RWPE2 (cell line): ENCODE data around the gene UNC119.

Experiments used
- ATAC-seq: fragments of 200-7000 bp; cut with Tn5 transposase; 3 replicates; pipeline ENCODE4 v1.9.1; 2021; ENCODE audit warnings: low read depth
- DNase-seq: peaks from one replicate; pipeline ENCODE4 v3.0.0-alpha.2; 2020; ENCODE audit warnings: low spot score
- H3K27ac ChIP-seq: fragments of 450-650 bp; 2 replicates; pipeline ENCODE4 v1.5.1; 2017; ENCODE audit warnings: mild to moderate bottlenecking; ENCODE audit not compliant: poor library complexity, severe bottlenecking
- H3K27me3 ChIP-seq: fragments of 250-450 bp; sonication (Bioruptor Pico); 2 replicates; pipeline ENCODE4 v1.5.1; 2021; ENCODE audit warnings: mild to moderate bottlenecking, moderate library complexity; ENCODE audit not compliant: insufficient read depth, poor library complexity, severe bottlenecking
- H3K36me3 ChIP-seq: fragments of 250-450 bp; sonication (Bioruptor Pico); 2 replicates; pipeline ENCODE4 v1.5.1; 2020; ENCODE audit warnings: low read depth, mild to moderate bottlenecking, moderate library complexity
- H3K4me1 ChIP-seq: fragments of 250-450 bp; sonication (Bioruptor Pico); 2 replicates; pipeline ENCODE4 v1.5.1; 2021; ENCODE audit warnings: mild to moderate bottlenecking, moderate library complexity; ENCODE audit not compliant: insufficient read depth, poor library complexity, severe bottlenecking
- H3K4me3 ChIP-seq: fragments of 250-450 bp; sonication (Bioruptor Pico); 2 replicates; pipeline ENCODE4 v1.5.1; 2021; ENCODE audit warnings: mild to moderate bottlenecking, moderate library complexity; ENCODE audit not compliant: severe bottlenecking
- H3K9me3 ChIP-seq: fragments of 250-450 bp; sonication (Bioruptor Pico); 2 replicates; pipeline ENCODE4 v1.5.1; 2021; ENCODE audit warnings: mild to moderate bottlenecking, moderate library complexity; ENCODE audit not compliant: severe bottlenecking
- CTCF ChIP-seq: fragments of 450-650 bp; IDR thresholded peaks from one replicate; pipeline ENCODE4 v1.5.1; 2017; ENCODE audit warnings: mild to moderate bottlenecking, moderate library complexity; ENCODE audit not compliant: poor library complexity, severe bottlenecking

The UNC119 gene

GRCh38 chr17:28530926-28531325 lies 21.5 kb downstream of the UNC119 start:
- ATAC-seq (no peak), DNase-seq (no peak)
- no peak overlapping the region for H3K27ac ChIP-seq
- TF ChIP-seq CTCF, result no peak
- no peaks in the 10 kb centered on the region for H3K36me3 ChIP-seq
- peaks cover 10% of the 10 kb centered on the region for H3K4me1 ChIP-seq
- no peaks in the 10 kb centered on the region for H3K27me3 ChIP-seq
- no peaks in the 10 kb centered on the region for H3K9me3 ChIP-seq
- no peak overlapping the region for H3K4me3 ChIP-seq

- H3K4me3 ChIP-seq, result no peak overlapping the region
- no peak for TF ChIP-seq CTCF
- H3K9me3 ChIP-seq, result no peaks in the 10 kb centered on the region
- no peaks in the 10 kb centered on the region for H3K36me3 ChIP-seq
- DNase-seq (no peak), ATAC-seq (no peak)
- H3K27ac ChIP-seq, result no peak overlapping the region
- H3K4me1 ChIP-seq, result peaks cover 16% of the 10 kb centered on the region
- no peaks in the 10 kb centered on the region for H3K27me3 ChIP-seq
Measured at GRCh38 chr17:28530250-28530649, 22.2 kb downstream of the UNC119 start.

- Histone ChIP-seq H3K4me3 (no peak overlapping the region), H3K27me3 (no peaks in the 10 kb centered on the region), H3K27ac (no peak overlapping the region), H3K9me3 (no peaks in the 10 kb centered on the region), H3K4me1 (peaks cover 22% of the 10 kb centered on the region), H3K36me3 (no peaks in the 10 kb centered on the region)
- TF ChIP-seq CTCF, result no peak
- ATAC-seq (no peak), DNase-seq (no peak)
Measured at GRCh38 chr17:28529013-28529400, 23.4 kb downstream of the UNC119 start.

GRCh38 chr17:28528327-28529012 lies 24.0 kb downstream of the UNC119 start:
- H3K27ac ChIP-seq, result no peak overlapping the region
- peaks cover 22% of the 10 kb centered on the region for H3K4me1 ChIP-seq
- no peak overlapping the region for H3K4me3 ChIP-seq
- no peaks in the 10 kb centered on the region for H3K27me3 ChIP-seq
- H3K9me3 ChIP-seq, result no peaks in the 10 kb centered on the region
- DNase-seq (no peak), ATAC-seq (no peak)
- no peaks in the 10 kb centered on the region for H3K36me3 ChIP-seq
- TF ChIP-seq CTCF, result no peak

GRCh38 chr17:28527859-28528258 lies 24.6 kb downstream of the UNC119 start:
- Histone ChIP-seq H3K4me3 (no peak overlapping the region), H3K9me3 (no peaks in the 10 kb centered on the region), H3K27ac (no peak overlapping the region), H3K36me3 (no peaks in the 10 kb centered on the region), H3K27me3 (no peaks in the 10 kb centered on the region), H3K4me1 (peaks cover 16% of the 10 kb centered on the region)
- ATAC-seq (peak; percentile 33; the same call in 2 of the 3 replicates), DNase-seq (no peak)
- no peak for TF ChIP-seq CTCF
